SJCRH30 (cell line): Measurements from ENCODE around the gene HEXIM1. TPM values are rescaled to one million over a fixed set of nuclear protein-coding genes. Genes with fewer than 3 reads are reported as not detected.

Experiments used
- DNase-seq, 2 experiments: peaks; one replicate each; pipeline ENCODE4 v3.0.0-alpha.2; 2015 to 2020
- H3K27ac ChIP-seq: fragments of 250-450 bp; sonication (Bioruptor Pico); 2 replicates; pipeline ENCODE4 v1.5.1; 2020; ENCODE audit warnings: mild to moderate bottlenecking, moderate library complexity
- H3K27me3 ChIP-seq: fragments of 250-450 bp; sonication (Bioruptor Pico); 2 replicates; pipeline ENCODE4 v1.5.1; 2020; ENCODE audit warnings: mild to moderate bottlenecking, moderate library complexity
- H3K36me3 ChIP-seq: fragments of 250-450 bp; sonication (Bioruptor Pico); 2 replicates; pipeline ENCODE4 v1.5.1; 2020; ENCODE audit warnings: mild to moderate bottlenecking, moderate library complexity
- H3K4me1 ChIP-seq: fragments of 250-450 bp; sonication (Bioruptor Pico); 2 replicates; pipeline ENCODE4 v1.5.1; 2020; ENCODE audit warnings: mild to moderate bottlenecking, moderate library complexity
- H3K4me3 ChIP-seq: fragments of 250-450 bp; sonication (Bioruptor Pico); 2 replicates; pipeline ENCODE4 v1.5.1; 2020; ENCODE audit warnings: mild to moderate bottlenecking, moderate library complexity
- H3K9me3 ChIP-seq: fragments of 250-450 bp; sonication (Bioruptor Pico); replicated peaks from 2 replicates; pipeline ENCODE4 v1.5.1; 2020; ENCODE audit warnings: mild to moderate bottlenecking, moderate library complexity
- total RNA-seq: library from RNA; depleted of rRNA; stranded (reverse); fragments of >200 nt; shearing (Covaris generic); gene quantifications from 2 replicates; pipeline ENCODE4 v1.2.3, GENCODE V29; 2014; rRNA removed

HEXIM1 gene
- total RNA-seq, 1 experiment from 2014 or later: 10.5 TPM

DNA sequence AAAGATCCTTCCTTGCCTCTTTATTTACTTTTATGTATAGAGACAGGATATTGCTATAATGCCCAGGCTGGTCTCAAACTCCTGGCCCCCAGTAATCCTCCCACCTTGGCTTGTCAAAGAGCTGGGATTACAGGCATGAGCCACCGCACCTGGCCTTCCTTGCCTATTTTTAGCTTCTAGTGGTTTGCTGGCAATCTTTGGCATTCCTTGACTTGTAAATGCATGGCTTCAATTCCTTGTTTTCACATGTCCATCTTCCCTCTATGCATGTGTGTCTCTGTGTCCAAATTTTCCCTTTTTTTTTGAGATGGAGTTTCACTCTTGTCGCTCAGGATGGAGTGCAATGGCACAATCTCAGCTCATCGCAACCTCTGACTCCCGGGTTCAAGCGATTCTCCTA is 35.9 kb downstream of the HEXIM1 start:
- DNase-seq: no peak
- Histone ChIP-seq H3K4me1 (peaks cover 4% of the 10 kb centered on the region; the same call in 1 of the 2 replicates), H3K4me3 (no peak overlapping the region), H3K27me3 (no peaks in the 10 kb centered on the region), H3K36me3 (no peaks in the 10 kb centered on the region), H3K9me3 (no peaks in the 10 kb centered on the region), H3K27ac (no peak overlapping the region)

- Histone ChIP-seq H3K4me3 (no peak overlapping the region), H3K27ac (no peak overlapping the region), H3K27me3 (no peaks in the 10 kb centered on the region), H3K36me3 (no peaks in the 10 kb centered on the region), H3K9me3 (no peaks in the 10 kb centered on the region), H3K4me1 (peaks cover 4% of the 10 kb centered on the region; the same call in 1 of the 2 replicates)
- DNase-seq: no peak
Measured at GRCh38 chr17:45186801-45187354, 38.6 kb downstream of the HEXIM1 start.

DNA sequence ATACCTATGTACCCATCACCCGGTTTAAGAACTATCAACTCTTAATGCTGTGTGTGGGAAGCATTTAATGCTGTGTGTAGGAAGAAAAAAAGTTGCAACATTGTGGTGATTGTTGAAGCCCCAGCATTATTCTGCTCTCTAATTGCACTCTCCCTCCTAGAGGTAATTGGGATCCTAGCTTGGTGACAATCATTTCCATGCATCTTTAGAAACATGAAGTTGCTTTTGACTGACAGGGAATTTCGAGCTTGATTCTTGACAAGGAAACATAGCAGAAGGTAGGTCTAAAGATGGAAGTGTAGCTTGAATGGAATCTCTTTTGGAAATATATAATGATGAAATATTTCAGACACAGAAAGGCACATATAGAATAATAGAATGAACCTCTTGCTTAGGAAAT is 40.7 kb downstream of the HEXIM1 start:
- H3K9me3 ChIP-seq: no peaks in the 10 kb centered on the region
- no peak overlapping the region for H3K27ac ChIP-seq
- H3K4me3 ChIP-seq: no peak overlapping the region
- no peaks in the 10 kb centered on the region for H3K27me3 ChIP-seq
- no peak for DNase-seq
- peaks cover 2% of the 10 kb centered on the region; the same call in 1 of the 2 replicates for H3K4me1 ChIP-seq
- H3K36me3 ChIP-seq: no peaks in the 10 kb centered on the region

DNA sequence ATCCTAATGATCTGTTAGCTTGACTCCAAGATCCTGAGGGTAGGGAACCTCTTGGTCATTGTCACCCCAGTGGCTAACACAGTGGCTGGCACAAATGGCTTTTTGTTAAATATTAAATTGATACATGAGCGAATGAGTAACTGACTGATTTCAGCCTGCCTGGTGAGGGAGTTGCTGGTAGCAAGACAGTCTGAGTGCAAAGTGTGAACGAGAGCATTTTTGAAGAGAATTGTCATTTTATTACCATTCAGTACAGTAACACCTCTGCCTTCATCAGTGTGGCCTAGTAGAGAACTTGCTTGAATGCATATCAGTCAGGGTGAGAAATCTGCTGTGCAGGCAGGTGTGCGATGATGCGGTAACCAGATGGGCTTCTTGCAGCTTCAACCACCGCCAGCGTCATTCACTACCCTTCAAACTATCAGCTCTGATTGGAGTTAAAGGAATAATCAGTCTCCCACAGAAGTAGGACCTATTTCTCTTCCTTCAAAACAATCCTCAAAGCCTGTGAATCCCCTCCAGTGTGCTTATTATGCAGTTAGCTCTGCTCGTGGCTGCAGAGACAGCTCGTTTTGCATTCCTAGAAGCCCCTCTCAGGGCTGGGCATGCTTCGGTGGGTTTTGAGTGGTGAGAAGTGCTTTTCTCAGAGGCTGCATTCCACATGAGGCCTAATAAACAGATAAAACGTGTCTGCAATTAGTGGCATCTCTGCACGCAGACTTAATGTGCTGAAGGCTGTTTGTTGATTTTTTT is 42.4 kb downstream of the HEXIM1 start:
- no peak overlapping the region for H3K4me3 ChIP-seq
- H3K36me3 ChIP-seq: no peaks in the 10 kb centered on the region
- H3K9me3 ChIP-seq: no peaks in the 10 kb centered on the region
- DNase-seq: no peak
- H3K4me1 ChIP-seq: no peaks in the 10 kb centered on the region
- H3K27me3 ChIP-seq: no peaks in the 10 kb centered on the region
- H3K27ac ChIP-seq: no peak overlapping the region

- H3K9me3 ChIP-seq: no peaks in the 10 kb centered on the region
- H3K36me3 ChIP-seq: no peaks in the 10 kb centered on the region
- H3K4me3 ChIP-seq: no peak overlapping the region
- no peak overlapping the region for H3K27ac ChIP-seq
- H3K4me1 ChIP-seq: peaks cover 6% of the 10 kb centered on the region
- no peak for DNase-seq
- H3K27me3 ChIP-seq: no peaks in the 10 kb centered on the region
Measured at GRCh38 chr17:45195424-45195823, 47.1 kb downstream of the HEXIM1 start.

DNA sequence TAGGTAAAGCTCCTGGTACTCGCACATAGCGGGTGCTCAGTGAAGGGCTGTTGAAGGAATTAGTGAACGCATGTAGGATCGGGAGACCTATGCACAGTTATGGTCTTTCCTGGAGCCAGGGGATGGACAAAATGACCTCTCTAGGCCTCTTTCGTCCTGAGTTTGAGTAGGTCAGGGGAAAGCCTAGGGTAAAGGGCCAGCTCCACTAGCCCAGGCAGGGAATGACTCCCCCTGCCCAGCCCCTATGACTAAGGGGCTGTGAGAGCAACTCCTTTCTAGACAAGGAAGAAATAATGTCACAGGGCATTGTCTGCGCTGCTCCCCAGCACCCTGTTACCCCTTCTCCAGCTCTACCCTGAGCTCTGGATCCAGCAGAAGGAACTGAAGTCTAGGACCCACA is 48.8 kb downstream of the HEXIM1 start:
- H3K27ac ChIP-seq: no peak overlapping the region
- DNase-seq: no peak
- peaks cover 17% of the 10 kb centered on the region for H3K4me1 ChIP-seq
- no peaks in the 10 kb centered on the region for H3K27me3 ChIP-seq
- H3K4me3 ChIP-seq: no peak overlapping the region
- no peaks in the 10 kb centered on the region for H3K36me3 ChIP-seq
- H3K9me3 ChIP-seq: no peaks in the 10 kb centered on the region

DNA sequence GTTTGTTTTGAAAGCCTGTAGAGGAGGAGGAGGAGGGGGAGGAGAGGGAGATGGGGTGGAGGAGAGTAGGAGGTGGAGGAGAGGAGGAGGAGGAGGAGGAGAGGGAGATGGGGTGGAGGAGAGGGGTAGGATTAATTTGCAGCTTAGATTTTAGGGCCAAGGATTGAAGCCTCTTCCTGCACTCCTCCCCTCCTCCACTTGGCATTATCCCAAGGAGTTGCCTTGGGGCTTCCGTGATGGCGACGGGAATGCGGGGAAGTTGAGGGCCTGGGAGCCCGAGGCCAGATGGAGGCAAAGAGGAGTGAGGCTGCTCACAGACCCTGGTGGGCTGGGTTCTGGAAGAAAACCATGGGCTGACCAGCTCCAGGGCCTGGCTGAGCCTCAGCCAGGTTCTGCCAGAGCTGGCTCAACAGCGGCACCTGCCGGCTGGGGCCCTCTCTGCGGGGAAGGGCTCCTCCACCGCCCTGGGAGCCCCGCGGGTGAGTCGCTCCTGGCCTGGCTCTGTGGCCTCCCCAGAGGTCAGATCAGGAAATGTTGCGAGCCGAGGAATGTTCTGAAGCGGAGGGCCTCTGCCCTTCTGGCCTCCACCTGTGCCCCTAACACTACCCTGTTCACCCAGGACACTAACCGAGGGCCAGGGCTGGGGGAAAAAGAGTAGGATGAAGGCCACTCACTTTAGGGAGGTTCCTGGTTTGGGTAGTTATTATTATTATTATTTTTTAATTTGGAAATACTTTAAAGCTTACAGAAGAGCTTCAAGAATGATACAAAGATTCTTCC is 49.5 kb downstream of the HEXIM1 start:
- peak; percentile 91 to 94 for DNase-seq
- H3K4me3 ChIP-seq: no peak overlapping the region
- H3K27ac ChIP-seq: no peak overlapping the region
- peaks cover 17% of the 10 kb centered on the region for H3K4me1 ChIP-seq
- no peaks in the 10 kb centered on the region for H3K36me3 ChIP-seq
- no peaks in the 10 kb centered on the region for H3K27me3 ChIP-seq
- no peaks in the 10 kb centered on the region for H3K9me3 ChIP-seq

DNA sequence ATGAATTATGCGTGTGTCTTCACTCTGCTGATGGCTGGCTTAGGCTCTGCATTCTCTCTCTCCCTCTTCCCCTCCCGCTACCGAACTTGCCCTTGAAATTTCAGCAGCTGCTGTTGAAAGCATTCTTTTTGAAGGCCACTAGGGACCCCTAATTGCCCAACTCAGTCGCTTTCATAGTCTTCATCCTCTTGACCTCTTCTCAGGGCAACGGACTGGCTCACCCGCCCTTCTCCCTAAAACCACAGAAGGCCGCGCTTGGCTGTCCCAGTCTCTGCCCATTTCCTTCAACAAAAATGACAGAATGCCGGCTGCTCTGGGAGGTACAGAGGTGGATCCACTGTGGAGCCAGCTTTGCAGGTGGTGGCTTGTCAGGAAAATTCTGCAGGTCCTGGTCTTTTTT is 52.4 kb downstream of the HEXIM1 start:
- Histone ChIP-seq H3K27me3 (no peaks in the 10 kb centered on the region), H3K4me3 (no peak overlapping the region), H3K36me3 (no peaks in the 10 kb centered on the region), H3K27ac (no peak overlapping the region), H3K9me3 (0 out of 2 replicates have a peak, but pooled peaks cover 2% of the 10 kb centered on the region), H3K4me1 (peaks cover 17% of the 10 kb centered on the region)
- peak; percentile 45 to 65 for DNase-seq

DNA sequence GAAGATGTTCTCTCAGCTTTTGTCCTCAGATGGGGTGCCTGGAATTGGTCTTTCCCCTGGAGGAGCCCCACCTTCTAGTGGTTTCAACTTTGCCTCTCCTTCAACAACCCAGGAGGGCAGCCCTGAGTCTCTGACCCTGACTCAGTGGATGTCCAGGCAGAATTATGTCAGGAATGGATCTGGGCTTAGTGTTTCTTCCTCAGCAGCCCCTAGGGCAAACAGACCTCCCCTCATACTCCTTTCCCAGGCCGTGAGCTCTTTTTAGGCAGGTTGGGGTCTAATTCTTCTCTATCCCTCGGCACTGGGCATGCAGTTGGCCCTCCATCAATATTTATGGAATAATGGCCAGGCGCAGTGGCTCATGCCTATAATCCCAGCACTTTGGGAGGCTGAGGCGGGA is 53.2 kb downstream of the HEXIM1 start:
- Histone ChIP-seq H3K27ac (no peak overlapping the region), H3K27me3 (no peaks in the 10 kb centered on the region), H3K4me1 (peaks cover 17% of the 10 kb centered on the region), H3K9me3 (0 out of 2 replicates have a peak, but pooled peaks cover 2% of the 10 kb centered on the region), H3K4me3 (no peak overlapping the region), H3K36me3 (no peaks in the 10 kb centered on the region)
- no peak for DNase-seq

Other genes with a start within 250 kb of the HEXIM1 start
- gene EFTUD2, start 249.0 kb upstream of the HEXIM1 start, total RNA-seq: 153 and 172 TPM in 2 replicates
- 0.14 TPM in 1 of 2 replicates, not detected in the other for gene GFAP, start 233.0 kb upstream of the HEXIM1 start, total RNA-seq
- 31.0 and 36.3 TPM in 2 replicates for gene KIF18B, start 200.7 kb upstream of the HEXIM1 start, total RNA-seq
- 0.08 and 0.10 TPM in 2 replicates for gene C1QL1, start 180.2 kb upstream of the HEXIM1 start, total RNA-seq
- gene DCAKD, start 96.8 kb upstream of the HEXIM1 start, total RNA-seq: 43.3 and 45.1 TPM in 2 replicates
- gene NMT1, start 87.2 kb upstream of the HEXIM1 start, total RNA-seq: 69.9 and 72.0 TPM in 2 replicates
- 5.8 and 8.2 TPM in 2 replicates for gene PLCD3, start 16.0 kb upstream of the HEXIM1 start, total RNA-seq
- 0.33 and 0.61 TPM in 2 replicates for gene ACBD4, start 12.8 kb upstream of the HEXIM1 start, total RNA-seq
- gene HEXIM2, start 13.4 kb downstream of the HEXIM1 start, total RNA-seq: 6.2 and 6.3 TPM in 2 replicates
- gene FMNL1, start 73.4 kb downstream of the HEXIM1 start, total RNA-seq: 0.91 and 1.1 TPM in 2 replicates
- 0.08 TPM in 1 of 2 replicates, not detected in the other for gene SPATA32, start 113.6 kb downstream of the HEXIM1 start, total RNA-seq
- gene MAP3K14, start 168.5 kb downstream of the HEXIM1 start, total RNA-seq: 3.9 and 4.7 TPM in 2 replicates